HK-2 (cell line): Measurements from ENCODE around the gene TTC14.

Experiments used
- DNase-seq: peaks from one replicate; pipeline ENCODE4 v3.0.0-alpha.2; 2018; ENCODE audit not compliant: unreplicated experiment

TTC14 gene

GRCh38 chr3:180630371-180630770 lies 28.4 kb downstream of the TTC14 start:
- no peak for DNase-seq

DNA sequence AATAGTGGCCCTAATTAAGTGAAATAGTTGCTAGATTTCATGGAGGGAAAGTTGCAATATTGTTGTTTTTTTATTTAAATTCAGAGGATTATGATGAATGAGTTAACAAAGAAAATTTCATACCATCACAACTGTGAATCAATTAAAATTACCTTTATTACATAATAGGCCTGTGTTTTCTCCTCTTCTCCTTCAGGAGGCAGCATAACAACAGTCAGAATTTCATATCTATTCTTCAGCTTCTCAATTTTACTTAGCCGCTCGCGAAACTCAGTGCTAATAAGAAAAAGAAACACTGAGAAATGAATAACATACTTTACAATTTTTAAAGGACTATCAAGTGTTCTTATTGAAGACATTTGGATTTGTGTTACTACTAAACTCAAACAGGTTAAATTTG lies 29.4 kb downstream of the TTC14 start:
- DNase-seq: no peak

DNA sequence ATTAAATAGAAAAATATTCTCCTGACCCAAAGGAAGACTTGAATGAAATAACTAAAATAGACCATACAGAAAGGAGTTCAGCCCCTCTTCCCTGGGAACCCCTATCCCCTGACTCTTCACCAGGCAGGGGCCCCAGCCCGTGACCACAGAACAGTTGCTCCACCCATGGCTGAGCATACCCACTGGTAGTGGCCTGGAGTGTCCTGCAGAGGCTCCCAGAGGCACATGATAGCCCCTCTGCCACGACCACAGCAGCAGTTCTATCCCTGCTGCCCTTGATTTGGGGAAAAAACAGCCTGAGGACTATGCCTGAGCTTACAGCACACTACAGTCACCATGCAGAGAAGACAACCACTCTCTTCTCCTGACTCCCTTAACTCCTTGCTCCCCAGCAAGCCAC lies 31.8 kb downstream of the TTC14 start:
- DNase-seq: no peak

- DNase-seq: no peak
These were observed 39.0 kb downstream of the TTC14 start for GRCh38 chr3:180640987-180641386.

DNA sequence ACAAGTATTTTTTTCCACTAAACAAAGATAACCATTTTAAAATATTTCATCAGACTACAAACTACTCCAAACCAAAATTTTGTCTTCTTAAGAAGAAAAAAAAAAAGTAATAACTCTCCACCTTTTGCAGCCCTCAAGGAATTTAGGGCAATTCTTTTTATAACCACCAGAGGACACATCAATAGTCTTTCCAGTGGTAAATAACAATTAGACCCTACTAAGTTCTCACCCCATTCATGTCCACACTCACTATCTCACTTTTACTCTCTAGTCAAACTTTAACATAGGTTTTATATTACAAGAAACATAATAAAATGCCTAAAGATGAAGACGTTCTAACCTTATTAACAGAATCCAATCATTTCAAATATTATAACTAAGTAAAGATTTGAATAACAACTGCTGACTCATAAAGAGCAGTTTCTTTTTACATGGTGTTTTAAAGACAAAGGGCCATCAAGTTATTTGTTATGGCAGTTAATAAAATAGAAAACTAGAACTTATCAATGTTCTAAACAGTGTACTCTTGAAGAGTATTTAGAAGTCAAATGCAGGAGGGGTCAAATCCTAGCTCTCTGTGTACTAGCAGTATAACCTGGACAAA lies 44.3 kb downstream of the TTC14 start:
- DNase-seq: no peak

- DNase-seq: no peak
These were observed 54.4 kb downstream of the TTC14 start for GRCh38 chr3:180656406-180656805.

DNA sequence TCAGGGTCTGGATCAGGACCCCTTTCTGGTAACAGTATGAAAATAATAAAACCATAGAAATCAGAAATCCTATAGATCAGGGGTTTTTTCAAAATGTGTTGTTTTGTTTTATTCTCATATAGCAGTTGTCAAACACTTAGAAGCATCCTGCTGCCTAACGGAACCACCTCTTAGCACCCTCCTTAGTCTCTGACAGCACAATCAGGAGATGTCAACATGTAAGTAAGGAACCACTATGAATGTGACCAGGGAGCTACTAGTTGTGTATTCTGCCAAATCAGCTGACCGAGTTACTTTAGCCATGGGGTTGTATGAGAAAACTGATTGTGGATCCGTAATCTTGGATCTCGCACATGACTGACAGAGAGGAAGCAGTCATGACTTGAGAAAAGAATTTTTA lies 55.1 kb downstream of the TTC14 start:
- no peak for DNase-seq
